Cerebellar cortex (tissue), 1 donor: ENCODE measurements around the gene ELP5.

ENCODE experiments used
- DNase-seq: peaks from one replicate; pipeline ENCODE4 v3.0.0-alpha.2; 2015; ENCODE audit warnings: low spot score

Gene ELP5

DNA sequence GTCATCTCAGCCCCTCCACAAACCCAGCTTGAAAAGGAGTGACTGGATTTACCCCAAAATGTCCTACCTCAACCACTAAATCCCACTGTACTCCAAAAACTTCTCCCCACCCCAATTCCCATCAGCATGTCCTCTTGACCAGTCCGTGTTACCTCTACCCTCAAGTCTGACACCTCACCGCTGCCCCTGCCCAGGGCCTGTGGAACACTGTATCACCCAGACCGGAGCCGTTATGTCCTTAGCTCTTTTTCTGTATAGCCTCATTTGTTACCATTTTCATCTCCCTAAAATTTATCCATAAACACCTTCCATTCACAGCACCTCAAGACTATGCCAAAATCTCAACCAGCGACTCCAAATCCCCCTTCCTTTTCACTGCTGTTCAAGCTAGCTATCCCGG is 15.2 kb upstream of the ELP5 start:
- DNase-seq: no peak

DNA sequence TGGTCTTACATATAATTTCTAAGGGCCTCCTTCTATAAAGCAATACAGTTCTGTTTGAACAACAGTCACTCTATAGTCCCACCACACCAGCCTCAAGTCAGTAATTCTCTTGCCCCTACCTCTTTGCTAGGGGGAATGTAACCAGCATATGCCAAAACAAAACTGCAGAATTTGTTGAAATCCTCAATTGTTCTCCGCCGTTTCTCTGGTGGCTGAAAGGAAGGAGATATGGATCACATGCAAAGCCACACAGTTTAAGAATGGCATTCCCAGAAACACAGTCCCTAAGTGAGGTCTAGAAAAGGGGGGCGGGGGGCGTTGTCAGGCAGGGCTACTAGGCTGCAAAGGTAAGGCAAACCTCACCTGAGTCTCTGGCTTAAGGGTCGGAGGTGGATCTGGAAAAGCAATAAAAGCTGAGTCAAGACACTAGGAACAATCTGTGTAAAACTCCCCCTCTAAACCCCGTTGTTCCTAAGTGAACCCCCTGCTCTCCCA is 14.7 kb upstream of the ELP5 start:
- DNase-seq: no peak

DNA sequence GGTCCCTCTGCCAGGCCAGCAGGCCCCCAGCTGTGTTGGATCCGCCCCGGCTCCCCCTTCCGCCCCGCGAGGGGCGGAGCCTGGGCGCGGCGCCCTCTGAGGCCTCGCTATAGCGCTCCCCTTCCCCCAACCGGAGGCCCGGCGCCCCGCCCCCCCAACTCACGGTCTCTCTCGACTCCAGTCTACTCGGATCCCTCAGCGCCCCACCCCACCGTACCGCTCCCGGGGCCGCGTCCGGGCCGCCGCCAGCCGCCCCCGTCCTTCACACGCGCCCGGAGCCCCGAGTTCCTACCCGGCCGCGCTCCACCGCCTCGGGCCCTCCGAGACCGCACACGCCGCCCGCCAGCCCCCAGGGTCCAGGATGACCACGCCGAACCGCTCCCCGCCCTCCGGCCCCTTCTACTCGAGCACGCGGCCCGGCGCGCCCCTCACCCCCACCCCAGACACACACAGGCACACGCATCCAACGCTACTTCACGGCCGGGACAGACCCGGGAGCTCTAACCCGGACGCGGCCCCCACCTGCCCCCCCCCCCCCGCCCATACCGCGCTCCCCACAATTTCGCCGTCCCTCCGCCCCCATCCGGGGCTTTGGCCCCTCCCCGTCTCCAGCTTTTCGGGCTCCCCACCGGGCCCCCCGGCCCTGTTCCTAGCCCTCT is 14.1 kb upstream of the ELP5 start:
- peak; percentile 59 for DNase-seq

DNA sequence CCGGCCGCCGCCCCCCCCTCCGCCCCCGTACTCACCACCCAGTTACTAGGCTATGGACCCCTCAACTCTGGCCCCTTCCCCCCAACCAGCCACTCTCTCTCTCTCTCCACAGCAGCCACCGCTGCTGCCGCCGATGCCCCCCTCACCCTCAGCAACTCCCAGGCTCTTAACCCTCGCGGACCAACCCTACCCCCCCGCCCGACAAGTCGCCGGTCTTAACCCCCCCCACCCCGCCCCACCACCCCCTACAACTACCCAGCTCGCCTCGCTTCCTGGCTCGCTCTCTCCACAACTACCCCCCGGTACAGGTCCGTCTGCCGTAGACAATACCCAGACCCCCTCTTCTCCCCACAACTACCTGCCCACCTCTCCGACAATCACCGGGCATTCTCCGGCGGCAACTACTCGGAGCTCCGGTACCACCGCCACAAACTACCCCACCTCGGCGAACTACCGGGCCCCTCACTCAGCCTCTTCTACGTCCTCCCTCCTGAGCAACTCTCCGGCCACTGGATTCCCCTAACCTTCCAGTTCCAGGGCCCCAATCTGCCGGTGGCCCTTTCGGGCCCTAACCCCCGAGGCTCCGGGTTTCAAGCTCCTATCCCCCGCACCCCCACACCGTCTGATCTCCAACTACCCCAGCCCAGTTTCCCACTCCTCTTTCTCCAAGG is 13.5 kb upstream of the ELP5 start:
- DNase-seq: no peak

DNA sequence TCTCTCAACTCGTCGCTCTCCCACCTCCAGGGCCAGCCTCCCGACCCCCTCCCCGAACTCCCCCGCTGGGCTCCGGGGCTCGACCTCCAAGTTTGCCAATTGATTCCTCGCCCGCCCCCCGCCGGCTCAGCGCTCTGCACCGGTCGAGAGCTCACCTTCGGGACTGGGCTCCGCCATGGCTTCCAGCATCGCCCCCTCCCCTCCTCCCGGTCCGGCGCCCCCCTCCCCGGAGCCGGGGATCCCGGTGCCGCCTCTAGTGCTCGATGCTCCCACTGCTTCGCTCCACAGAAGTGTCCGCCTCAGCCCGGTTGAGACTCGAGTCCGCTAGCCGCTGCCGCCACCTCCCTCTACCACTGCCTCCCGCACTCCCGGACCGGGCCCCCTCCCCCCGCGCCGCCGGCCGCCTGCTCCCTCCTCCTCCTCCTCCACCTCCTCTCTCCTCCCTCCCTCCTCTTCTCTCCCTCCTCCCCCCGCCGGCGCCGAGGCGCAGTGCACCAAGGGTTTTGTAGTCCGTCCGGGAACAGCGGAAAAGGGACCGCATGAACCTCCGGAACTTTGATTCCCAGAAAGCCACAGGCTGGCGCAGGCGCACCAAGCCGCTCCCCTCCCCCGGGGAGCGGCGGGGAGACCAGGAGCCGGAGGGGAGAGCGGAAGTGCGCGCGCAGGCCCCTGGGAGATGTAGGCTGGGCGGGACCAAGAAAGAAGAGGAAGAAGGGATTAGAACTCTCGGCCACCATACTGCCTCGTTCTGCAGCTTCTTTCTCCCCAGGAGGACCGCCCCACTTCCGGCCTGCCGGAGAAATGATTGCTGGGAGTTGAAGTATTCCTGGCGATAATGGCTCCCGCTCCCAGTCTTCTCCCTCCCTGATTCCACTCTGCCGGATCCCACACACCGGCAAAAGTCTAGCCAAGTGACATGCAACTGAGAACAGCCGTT is 12.7 kb upstream of the ELP5 start, which contains the start of gene PHF23:
PHF23 (minus strand) TSS at position 367 of the 937 bp plus-strand sequence; CDS start at position 189, 178 bp downstream.
- peak; percentile 100 for DNase-seq

DNA sequence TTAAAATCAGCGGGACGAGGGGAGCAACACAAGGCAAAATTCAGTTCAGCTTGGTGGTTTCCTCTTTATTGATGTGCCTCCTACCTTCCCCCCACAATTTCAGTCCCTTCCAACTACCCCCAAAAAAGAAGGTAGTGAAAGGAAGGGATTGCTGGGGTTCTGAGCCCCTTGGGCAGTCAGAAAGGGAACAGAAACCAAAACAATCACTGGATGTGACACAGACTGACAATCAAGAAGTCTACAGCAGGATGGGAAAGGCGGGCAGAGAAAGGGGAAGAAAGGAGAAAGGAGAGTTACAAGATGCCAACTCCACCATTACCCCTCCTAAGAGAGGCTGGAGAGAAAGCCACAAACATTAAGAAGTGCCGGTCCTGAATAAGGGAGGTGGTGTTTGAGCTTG is 11.6 kb upstream of the ELP5 start:
- DNase-seq: no peak

DNA sequence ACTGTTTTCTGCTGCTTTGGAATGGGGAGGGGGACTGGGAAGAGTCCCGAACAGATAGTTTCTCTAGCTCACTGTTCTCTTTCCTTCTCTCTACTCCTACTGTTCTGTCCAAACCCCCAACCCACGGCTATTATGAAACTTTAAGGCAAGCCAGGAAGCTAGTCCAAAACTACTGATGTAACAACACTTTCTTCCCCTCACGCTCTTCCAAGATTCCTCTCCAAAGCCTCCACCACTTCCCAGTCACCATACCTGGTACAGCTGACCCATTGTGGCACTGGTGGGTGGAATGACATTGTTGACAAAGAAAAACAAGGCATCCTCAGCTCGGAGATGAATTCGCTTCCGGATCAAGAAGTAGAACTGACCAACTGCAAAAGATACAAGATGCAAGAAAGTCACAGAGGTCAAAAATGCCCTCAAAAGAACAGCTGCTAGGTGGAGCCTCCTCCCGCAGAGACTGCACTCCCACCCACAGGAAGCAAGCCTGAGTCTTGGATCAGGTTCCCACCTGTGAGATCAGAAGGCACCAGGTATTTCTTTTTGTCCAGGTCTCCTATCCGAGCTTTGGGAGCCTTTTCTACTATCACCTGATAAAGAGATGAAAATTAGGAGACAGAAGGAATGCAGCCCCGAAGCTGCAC is 10.8 kb upstream of the ELP5 start:
- DNase-seq: no peak

DNA sequence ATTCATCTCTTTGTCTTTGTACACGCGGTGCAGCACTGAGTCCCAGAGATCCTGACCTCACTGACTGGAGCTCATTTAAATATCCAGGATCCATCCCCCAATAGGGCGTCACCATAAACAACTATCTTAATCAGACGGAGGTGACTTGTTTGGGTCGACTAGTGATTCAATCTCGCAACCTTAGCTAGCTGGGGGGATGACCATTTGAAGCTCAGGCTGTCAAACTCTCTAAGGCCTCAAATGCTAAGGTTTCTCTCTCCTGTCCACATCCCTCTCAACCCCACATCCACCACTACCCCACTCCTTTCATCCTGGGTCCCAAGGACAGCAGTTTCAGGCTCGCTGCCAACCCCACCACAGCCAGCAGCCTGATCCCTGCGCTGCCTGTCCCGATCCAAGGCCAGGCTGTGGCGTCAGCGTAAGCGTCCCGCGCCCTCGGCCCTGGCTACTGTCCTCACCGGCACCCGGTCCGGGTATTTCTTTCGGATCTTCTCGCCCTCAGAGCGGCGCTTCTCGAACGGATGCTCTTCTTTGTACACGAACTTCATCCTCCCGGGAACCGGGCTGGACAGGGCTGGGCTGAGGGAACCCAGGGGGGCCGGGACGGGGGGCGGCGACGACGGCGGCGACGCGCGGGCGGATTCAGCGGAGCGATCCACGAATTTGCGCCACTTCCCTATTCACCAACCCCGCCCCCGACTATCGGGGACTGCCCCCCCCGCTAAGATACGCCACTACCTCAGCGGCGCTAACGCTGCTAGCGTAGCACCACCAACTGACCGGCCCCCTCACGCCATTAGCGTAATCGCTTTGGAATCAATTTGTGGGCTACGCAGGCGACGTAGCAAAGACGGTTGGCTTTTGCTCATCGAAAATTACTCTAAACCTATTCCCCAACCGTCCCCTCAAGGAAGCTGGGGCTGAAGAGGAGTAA is 10.0 kb upstream of the ELP5 start, which contains the start of gene GABARAP:
GABARAP (minus strand) TSS at position 667 of the 934 bp plus-strand sequence; CDS start at position 548, 119 bp downstream.
- DNase-seq: peak; percentile 96

DNA sequence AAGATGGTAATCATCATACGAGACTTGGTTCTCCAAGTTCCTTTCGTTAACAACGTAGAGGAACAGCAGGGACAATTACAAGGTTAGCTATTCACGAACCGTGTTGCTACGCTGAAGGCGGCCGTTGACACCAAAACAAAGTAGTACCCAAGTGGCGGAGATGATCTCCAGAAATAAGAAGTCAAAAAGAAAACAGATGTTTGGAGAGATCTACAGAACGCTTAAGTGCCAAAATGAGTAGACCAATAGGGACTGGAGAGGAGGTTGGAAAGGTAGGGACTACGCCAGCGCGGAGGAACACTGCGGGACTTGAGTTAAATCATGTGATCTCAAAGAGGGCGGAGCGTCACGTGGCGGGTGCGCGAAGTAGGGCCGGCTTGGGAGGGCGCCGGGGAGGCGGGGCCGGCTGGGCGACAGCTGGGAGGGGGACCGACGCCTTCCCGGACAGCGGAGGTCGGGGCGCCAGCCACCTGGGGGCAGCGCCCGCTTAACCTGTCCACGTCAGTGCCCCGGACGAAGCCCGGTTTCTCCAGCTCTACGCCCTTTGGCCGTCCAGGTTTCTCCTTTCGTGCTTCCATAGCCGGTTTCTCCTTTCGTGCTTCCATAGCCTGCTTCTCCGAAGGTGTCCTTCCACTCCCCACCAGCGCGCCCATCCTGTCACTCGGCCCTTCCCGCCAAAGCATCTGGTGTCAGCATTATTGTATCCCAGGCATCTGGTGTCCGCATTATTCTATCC is 9.1 kb upstream of the ELP5 start:
- peak; percentile 94 for DNase-seq

DNA sequence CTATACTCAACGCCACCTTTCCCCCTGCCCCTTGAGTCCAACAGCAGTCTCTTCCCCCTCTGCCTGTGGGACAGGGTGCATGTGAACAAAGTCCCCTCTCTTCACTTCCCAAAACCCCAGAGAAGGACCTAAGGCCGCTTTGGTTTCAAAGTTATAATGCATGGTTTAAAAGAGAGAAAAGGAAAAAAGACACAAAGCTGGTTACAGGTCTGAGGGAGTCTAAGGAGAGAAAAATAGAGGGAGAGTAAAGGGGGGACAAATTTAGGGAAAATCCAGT is 8.6 kb upstream of the ELP5 start:
- no peak for DNase-seq

DNA sequence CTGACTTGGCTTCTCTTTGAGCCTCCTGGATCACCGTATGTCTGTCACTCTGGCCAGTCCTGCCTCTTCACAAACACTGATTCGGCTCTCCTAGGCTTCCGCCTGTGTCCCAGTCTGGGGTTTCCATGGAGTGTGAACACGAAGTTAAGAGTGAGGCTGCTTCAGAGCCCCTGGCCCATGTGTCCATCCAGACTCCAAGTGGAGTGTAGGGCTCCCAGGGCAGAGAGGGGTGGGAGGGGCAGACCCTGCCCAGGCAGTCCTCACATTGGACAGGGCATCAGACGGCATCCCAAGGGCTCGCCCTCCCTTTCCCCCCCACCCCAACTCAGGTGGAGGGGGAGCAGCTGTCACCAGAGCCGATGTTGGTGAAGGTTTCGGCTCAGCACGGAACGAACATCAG is 8.2 kb upstream of the ELP5 start:
- peak; percentile 23 for DNase-seq

DNA sequence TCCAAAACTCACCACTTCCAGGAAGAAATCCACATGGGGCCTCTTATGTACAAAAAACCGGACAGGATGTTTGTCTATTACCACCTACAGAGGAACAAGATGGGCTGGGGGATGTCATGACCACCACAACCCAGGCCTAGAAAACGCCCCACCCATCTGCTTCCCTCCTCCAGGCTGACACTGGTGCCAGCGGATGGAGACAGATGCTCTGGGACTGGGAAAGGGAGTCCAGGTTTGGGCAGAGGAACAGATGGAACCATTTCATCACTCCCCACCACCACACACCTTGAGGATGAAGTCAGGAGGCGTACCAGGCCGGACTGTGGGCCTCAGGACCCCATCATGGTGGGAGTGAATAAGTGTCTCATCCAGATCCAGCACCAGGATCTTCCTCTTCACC is 5.2 kb upstream of the ELP5 start:
- no peak for DNase-seq

DNA sequence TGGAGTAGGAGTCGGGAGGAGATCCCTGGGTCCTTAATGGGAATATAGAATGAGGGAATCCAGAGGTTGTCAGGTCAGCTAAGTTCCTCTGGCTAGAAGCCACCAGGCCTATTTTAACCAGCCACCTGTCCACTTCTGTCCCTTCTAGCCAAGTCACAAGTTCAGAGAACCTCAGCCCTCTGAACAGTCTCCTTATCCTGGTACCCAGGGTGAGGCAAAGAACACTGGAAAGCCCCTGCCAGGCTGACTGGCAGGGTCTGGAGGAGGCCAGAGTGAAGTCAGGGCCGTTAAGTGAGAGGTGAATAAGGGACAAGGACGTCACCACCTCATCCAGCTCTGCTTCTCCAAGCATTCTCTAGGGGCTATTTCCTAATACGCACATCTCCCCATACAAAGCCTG is 3.2 kb upstream of the ELP5 start:
- no peak for DNase-seq

DNA sequence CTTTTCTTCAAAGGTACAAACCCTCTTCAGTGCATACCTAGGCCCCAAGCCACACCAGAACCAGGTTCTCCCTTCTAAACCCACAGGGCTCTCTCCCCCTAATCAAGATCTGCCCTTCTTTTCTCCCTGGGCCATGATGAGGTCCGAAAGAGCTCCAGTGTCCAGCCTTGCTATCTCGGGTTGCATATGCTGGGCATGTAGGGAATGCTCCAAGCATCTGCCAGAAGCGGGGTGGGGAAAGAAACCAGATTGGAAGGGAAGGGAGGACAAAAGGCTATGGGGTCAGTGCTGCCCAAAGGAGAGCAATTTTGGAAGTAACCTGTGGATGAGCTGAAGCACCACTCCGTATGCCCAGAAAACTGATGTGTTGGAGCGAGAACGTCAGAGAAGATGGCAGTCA is 2.8 kb upstream of the ELP5 start:
- DNase-seq: no peak

DNA sequence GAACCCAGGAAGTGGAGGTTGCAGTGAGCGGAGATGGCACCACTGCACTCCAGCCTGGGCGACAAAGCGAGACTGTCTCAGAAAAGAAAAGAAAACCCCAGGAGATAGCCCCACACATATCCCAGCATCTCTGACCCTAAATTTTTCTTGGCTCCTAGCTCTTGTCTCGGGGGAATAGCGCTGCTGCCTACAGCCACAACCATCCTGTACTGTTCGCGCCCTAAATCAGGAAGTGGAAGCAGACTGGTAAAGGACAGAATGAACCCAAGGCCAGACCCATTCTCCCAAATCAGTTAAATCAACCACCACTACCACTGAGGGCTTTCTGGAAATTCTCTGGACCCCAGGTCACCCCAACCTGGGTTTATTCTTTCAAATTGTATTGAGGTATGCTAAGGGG is 2.2 kb upstream of the ELP5 start:
- no peak for DNase-seq

DNA sequence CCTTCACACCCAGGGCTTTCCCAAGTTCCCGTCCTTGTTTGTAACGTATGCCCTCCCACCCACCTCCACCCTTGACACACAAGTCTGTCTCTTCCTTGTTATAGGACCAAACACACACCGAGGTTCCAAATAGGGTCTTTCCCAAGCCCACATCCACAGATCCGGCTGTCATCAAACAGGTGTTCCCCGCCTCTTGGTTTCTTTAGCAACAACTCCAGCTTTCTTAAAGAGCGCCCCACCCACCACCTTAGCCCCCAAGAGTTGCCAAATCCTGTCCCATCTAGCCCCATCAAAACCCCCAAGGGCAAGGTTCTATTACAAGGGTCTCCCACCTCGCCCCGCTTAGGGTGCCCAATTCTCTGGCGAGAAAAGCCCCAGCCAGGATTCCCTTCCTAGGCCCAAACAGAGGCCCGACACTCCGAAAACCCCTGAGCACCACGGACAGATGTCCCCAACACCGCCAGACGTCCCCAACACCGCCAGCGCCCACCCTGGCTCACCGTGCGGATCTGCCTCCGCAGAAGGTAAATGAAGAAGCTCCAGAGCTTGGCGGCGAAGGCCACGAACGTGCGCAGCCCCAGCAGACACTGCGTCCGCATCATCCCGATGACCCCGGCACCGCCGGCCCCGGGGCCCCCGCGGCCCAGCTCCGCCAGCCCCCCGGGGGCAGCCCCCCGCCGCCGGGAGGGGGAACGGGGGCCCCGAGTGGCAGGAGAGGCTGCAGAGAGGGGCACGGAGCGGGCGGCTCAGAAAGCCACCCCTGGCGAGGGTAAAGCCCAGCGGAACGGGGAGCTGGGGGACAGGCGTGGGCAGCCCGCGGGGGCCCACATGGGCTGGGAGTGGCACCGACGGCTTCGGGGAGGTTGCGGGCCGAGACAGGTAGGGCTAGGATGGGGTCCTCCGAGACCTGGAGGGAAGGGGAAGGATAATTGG is 1.1 kb upstream of the ELP5 start:
- DNase-seq: no peak

DNA sequence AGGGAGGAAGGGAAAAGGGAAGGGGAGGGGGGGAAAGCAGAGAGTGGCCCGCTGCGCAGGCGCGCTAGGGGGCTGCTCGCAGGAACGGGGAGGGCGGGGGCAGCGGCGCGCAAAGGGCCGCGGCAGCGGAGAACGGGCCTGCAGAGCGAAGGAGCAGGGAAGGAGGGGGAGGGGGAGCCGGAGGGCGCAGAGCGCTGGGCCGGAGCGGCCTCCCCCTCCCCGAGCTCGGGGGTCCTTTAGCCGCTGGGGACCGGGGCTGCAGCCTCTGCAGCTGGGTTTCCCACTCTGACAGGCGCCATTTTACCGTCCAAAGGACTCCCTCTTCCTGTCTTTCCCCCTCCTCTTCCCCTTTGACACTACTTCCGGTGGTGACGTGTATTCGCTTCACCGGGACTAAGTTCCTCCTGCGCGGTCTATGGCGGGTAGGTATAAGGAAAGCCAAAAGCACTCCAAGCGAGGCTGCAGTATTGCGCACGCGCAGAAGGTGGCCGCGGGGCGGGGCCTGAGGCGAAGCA is 297 bp upstream of the ELP5 start, which contains the start of gene CTDNEP1:
CTDNEP1 (minus strand) TSS at position 74 of the 515 bp plus-strand sequence. CDS start 438 bp downstream, outside the sequence.
- peak; percentile 100 for DNase-seq

DNA sequence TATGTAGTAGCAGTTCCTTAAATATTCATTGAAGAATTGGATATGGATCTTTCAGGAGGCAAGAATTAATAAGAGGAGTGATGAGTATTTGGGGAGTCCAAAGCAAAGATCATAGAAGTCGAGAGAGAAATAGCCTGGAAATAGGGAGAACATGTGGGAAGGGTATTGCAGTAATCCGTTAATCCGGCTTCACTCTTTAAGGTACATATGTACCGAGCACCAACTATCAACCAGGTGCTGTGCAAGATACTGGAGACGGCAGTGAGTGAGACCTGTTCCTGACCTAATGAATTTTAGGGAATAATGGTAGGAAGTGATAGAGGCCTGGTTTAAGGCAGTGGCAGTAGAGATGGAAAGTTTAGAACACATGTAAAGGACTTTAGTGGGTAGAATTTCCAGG is 1.1 kb downstream of the ELP5 start:
- no peak for DNase-seq

DNA sequence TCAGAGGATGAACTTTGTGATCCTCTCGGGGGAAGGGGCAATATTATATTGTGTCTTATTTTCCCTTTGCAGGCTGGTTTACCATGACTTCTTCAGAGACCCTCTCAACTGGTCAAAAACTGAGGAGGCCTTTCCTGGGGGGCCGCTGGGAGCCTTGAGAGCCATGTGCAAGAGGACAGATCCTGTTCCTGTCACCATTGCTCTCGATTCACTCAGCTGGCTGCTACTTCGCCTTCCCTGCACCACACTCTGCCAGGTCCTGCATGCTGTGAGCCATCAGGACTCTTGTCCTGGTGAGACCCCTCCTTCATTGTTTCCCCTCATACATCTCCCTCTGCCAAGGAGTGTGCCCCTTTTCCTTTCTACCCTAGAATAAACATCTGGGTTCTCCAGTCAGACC is 2.5 kb downstream of the ELP5 start:
- no peak for DNase-seq
